GM12891 (cell line): Measurements from ENCODE around the gene HK1.

ENCODE experiments used
- PAX5 ChIP-seq: IDR thresholded peaks from 2 replicates; pipeline ENCODE4 v1.6.1; 2011; ENCODE audit warnings: low read length, moderate library complexity, mild to moderate bottlenecking; ENCODE audit not compliant: insufficient read depth, severe bottlenecking
- POLR2A ChIP-seq: IDR thresholded peaks from 2 replicates; pipeline ENCODE4 v1.6.1; 2011; ENCODE audit warnings: low read depth, low read length, control low read depth
- POLR2AphosphoS5 ChIP-seq: IDR thresholded peaks from 2 replicates; pipeline ENCODE4 v1.6.1; 2011; ENCODE audit warnings: low read depth, low read length, control low read depth
- SPI1 ChIP-seq: IDR thresholded peaks from 2 replicates; pipeline ENCODE4 v1.6.1; 2011; ENCODE audit warnings: low read depth, low read length, control low read depth
- TAF1 ChIP-seq: IDR thresholded peaks from 2 replicates; pipeline ENCODE4 v1.6.1; 2011; ENCODE audit warnings: low read depth, low read length, control low read depth

DNA sequence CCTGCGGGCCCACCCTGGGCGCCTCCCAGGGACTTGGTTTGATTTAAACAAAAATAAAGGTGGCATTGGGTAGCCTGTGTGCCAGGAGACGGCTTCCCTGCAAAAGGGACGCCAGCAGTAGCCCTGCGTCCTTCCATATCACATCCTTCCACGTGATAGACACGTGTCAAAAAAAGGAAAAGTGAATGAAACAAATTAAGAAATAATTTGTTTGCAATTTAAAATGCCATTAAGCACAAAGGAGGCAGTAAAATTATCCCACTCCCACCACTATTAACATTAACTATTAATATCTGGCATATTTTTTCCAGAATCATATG lies 130.8 kb downstream of the HK1 start:
- TF ChIP-seq POLR2AphosphoS5, result no peak
- no peak for TF ChIP-seq POLR2A
- TF ChIP-seq TAF1, result no peak
- no peak for TF ChIP-seq SPI1
- no peak for TF ChIP-seq PAX5
